Activated CD4-positive, alpha-beta T cell treated with anti-CD3 and anti-CD28 coated beads for 24 hours (primary cell): ENCODE results near the gene PPP6R2.
A peak's percentile ranks its signal among the peaks of the same experiment; 100 is the strongest.
"Not testable (repeated sequence)": the region's sequence is repeated elsewhere in the genome, so short reads cannot be mapped to it uniquely, and the experiment has no call there.

Experiments
- DNase-seq, 2 donors: peaks; one replicate each; pipeline ENCODE4 v3.0.0-alpha.2; 2020; ENCODE audit warnings: low read depth in 2 of 2

The PPP6R2 gene

DNA sequence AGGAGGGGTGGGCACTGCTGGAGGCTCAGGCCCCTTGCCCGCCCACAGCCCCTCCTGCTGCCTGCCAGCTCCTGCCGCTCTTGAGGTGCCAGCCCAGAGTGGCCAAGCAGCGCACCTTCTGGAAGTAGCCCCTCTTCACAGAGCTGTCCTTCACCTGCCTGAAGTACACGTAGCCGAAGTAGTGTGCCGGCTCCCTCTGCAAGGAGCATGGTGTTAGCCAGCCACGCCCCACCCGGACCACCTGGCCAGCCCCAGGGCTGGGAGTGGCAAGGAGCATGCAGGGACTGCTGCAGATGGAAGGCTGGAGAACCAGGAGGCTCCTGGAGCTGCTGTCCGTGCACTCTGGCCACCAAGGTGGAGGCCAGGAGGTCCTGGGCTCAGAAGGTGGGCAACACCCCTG is 25.9 kb upstream of the PPP6R2 start:
- no peak for DNase-seq

DNA sequence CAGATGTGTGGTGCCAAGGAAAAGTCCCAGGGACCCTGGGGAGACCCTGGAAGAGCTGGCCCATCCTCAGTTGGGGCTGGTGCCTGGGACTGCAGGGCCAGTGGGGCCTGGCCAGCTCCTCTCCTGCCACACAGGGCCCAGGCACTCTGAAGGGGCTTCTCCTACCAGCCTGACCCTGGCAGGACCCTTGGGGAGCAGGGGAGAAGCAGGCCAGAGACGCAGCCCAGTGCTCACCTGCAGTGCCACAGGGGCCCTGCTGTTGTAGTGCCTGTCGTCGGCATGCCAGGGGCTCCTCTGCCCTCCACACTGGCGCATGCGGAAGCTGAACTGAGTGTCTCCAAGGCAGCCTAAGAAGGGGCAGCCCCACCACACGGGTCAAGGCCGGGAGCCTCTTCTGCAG is 25.5 kb upstream of the PPP6R2 start:
- DNase-seq, result no peak

DNA sequence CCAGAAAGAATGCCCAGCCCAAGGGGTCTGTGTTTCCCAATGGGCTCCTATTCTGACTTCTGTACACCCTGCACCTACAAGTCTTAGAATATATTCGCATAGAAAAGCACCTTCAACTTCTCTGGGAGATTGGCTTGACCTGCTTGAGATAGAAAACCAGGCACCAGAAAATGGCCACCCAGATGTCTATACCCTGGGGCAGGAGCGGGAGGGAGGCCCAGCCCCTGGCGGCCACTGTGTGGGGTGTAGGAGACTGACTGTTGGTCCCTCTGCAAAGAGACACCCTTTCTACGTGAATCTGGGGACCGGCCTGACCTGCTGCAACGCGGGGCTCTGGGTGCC is 24.8 kb upstream of the PPP6R2 start:
- no peak for DNase-seq

DNA sequence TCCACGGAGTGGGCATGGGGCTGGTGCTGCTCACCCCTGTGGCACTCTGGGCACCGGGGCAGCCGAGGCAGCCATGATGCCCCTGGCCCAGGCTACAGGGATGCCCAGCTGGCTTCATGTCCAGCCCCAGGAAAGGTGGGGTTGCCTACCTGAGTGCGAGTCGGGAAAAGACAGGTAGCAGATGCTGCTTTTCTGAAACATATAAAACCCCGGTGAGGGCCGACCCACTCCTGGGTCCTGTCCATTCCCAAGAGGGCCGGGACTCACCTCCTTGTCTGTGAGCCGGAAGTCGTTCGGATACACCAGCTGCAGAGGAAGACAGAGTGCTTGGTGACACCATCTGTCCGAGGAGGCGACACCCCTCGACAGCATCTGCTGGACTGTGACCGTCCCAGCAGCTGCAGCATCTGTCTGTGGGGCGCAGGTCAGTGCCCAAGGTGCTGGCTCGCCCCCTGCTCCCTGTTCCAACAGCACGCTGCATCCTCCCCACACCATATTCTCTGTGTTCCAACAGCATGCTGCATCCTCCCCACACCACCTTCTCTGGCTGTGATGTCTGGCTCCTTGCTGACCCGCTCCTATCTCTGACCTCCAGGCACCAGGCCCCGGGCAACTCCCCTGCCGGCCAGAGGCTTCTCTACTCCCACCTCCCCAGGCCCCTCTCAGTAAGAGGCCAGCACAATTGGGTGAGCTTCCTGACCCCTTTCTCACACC is 24.3 kb upstream of the PPP6R2 start:
- DNase-seq, result no peak

DNA sequence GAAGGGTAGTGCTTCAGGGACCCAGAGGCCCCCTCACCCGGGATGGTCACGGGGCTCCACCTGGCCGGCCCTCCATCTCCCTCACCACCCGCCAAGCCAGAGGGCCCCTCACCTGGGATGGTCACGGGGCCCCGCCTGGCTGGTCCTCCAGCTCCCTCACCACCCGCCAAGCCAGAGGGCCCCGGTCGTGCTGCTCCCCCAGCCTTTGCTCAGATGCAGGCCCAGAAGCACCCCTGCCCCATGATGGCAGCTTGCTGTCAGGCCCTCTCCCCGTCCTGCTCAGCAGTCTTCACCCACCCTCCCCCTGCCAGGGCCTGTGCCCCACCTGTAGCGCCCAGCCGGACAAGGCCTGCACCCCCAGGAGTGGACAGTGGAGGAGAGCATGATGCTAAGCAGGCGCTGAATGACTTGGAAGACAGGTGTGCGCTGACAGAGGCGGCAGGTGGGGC is 23.6 kb upstream of the PPP6R2 start:
- DNase-seq, result no peak

DNA sequence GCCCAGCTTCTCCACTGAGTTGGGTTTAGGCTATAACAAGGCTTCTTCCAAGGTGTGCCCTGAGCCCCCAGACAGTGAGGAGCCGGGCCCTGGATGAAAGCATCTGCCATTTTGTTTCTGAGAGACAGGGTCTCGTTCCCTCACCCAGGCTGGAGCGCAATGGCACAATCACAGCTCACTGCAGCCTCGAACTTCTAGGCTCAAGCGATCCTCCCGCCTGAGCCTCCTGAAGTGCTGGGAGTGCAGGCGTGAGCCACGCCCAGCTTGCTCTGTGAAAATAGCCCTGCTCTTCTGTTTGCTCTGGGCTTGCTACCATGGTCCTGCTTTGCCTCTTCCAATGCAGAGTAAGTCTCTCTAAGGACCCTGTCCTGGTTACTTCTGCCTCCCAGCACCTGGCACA is 23.0 kb upstream of the PPP6R2 start:
- no peak for DNase-seq

DNA sequence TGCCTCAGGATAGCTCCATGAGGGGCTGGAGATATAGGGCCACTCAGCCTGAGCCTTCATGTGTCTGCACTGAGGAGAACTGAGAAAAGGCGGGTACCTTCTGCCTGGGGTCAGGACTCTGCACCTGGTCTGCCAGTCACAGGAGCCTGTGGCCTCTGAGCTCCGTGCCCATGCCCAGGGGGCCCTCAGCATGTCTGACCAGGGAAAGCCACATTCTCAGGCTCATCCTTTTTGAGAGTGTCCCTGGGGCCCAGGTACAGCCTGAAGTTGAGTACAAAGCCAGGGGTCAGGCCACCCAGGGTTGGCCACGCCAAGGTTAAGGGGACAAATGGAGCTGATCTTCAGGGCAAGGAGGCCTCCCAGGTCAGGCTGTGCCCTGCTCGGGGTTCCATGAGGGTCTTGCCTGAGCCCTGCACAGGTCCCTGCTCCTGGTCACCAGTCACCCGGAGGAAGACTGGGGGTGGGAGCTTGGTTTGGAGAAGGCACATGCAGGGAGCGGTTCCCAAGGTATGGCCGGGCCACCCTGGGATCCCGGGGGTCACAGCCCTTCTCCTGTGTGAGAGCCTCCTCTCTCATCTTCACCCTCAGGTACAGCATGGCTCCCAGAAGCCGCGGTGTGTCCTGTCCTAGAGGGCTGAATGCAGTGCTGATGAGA is 22.3 kb upstream of the PPP6R2 start:
- no peak for DNase-seq

DNA sequence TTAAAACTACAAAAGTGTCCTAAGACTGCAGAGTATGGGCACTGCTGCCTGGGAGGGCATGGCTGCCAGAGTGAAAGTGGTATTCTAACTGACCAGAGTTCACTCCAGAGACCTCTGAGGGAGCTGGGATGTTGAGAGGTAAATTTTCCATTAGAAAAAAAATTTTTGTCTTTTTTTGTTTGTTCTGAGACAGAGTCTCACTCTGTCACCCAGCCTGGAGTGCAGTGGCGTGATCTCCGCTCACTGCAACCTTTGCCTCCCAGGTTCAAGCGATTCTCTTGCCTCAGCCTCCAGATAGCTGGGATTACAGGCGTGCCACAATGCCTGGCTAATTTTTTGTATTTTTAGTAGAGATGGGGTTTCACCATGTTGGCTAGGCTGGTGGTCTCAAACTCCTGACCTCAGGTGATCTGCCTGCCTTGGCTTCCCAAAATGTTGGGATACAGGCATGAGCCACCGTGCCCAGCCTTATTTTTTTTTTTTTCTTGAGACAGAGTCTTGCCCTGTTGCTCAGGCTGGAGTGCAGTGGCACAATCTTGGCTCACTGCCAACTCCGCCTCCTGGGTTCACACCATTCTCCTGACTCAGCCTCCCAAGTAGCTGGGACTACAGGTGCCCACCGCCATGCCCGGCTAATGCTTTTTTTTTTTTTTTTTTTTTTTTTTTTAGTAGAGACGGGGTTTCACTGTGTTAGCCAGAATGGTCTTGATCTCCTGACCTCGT is 20.6 kb upstream of the PPP6R2 start:
- DNase-seq, result not testable (repeated sequence)

DNA sequence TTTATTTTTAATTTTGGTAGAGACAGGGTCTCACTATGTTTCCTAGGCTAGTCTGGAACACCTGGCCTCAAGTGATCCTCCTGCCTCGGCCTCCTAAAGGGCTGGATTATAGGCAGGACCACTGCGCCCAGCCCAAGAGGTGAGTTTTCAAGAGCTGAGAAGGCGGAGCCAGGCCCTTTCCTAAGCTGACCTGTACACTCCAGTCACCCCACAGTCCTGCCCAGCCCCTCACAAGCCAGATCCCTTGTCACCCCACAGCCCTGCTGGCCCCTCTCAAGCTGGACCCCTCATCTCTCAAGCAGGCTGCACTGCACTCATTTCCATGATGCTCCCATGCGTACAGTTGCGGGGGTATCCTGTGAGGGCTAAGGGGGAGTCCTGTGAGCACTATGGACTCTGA is 19.2 kb upstream of the PPP6R2 start:
- DNase-seq, result no peak

DNA sequence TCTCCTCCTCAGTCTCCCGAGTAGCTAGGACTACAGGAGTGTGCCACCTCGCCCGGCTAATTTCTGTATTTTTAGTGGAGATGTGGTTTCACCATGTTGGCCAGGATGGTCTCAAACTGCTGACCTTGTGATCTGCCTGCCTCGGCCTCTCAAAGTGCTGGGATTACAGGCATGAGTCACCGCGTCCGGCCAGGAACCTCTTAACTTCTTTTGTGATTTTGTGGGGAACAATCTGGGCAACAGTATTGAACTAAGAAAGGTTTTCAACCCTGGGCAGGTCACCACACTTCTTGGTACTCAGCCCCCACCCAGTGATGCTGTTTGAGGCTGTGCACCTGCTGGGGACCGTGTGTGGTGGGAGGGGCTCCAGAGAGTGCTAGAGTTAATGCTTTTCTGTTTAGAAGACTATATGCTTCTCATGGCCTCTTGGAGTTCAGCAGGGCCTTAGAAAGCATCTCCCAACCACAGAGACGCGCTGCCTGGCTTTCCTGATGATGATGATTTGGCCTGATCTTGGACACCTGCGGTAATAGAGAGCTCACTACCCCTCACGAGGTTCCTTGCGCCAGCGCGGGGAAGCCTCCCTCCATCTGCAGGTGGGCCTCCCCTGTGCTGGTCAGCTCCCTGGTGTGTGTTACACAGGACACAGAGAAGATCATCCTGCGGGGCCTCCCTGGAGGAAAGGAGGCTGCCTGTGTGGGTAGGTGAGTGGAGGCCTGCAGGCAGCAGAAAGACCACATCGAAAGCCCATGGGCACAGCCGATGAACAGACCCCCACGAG is 17.5 kb upstream of the PPP6R2 start:
- no peak for DNase-seq

DNA sequence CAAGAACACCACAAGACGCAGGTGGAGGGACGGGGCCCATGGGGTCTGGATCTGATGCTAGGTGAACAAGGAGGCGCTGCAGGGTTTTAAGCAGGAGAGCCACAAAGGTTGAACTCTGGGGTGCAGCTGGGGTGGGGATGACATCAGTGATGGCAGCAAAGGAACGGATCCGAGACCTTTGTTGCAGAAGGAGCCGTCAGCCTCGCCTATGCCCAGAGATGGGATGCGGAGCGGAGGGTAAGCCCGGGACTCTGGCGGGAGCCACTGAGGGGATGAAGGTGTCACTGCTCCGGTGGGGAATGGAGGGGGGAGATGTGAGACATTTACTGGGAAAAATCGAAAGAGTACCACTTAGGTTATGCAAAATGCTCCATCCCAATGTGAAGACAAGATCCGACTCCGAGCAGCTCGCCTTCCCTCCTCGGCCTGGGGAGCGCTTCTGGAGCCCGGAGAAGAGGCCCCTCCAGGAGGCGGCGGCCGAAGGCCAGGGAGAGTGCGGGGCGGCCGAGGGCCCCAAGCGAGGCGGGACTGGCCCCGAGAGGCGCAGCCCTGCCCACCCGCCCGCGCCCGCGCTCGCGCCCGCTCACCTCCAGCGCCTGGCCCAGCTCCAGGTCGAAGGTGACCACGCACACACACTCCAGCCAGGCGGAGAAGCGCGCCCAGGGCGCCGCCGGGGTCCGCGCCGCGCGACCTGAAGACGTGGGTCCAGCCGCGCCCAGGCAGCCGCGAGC is 16.7 kb upstream of the PPP6R2 start:
- no peak for DNase-seq

DNA sequence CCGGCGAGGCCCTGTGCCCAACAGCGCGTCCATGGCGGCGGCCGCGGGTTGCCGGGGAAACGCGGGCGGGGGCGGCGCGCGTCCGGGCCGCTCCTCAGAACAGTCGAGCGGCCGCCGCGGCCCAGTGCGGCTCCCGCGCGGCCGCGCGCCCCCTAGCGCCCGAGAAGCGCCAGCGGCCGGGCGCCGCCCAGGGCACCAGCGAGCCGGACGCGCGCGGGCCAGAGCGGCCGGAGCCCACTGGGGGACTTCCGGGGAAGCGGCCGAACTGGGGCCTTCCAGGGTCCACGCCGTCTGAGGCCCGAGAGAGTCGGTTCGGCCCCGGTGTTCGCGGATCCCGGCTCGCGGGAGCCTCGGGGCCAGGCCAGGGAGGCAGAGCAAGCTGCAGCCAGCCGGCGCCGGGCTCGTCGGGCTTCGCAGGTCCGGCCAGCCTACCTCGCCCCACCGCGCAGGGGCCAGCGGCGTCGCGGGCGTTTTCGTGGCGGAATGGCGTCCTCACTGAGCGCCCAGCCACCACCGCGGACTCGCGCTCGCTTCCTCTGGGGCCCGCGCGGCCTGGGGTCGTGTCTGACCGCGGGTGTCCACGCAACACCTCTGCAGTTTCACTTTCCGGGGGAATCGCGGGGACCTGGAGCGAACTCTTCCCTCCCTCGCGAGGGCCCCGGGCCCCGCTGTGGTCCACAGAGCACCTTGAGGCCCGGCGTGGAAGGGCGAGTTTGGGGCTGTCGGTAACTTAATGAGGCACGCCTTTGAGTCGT is 16.0 kb upstream of the PPP6R2 start, which contains the start of gene DENND6B:
DENND6B (minus strand) TSS at position 57 of the 755 bp plus-strand sequence; CDS start at position 33, 24 bp downstream.
- peak; percentile 56 to 60 for DNase-seq

DNA sequence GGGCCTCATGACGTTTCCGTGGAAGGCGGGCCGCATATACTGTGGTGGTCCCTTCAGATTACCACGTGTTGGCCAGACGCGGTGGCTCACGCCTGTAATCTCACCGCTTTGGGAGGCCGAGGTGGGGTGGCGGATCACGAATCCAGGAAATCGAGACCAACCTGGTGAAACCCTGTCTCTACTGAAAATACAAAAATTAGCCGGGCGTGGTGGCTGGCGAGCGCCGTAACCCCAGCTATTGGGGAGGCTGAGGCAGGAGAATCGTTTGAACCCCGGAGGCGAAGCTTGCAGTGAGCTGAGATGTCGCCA is 15.5 kb upstream of the PPP6R2 start:
- no peak for DNase-seq

DNA sequence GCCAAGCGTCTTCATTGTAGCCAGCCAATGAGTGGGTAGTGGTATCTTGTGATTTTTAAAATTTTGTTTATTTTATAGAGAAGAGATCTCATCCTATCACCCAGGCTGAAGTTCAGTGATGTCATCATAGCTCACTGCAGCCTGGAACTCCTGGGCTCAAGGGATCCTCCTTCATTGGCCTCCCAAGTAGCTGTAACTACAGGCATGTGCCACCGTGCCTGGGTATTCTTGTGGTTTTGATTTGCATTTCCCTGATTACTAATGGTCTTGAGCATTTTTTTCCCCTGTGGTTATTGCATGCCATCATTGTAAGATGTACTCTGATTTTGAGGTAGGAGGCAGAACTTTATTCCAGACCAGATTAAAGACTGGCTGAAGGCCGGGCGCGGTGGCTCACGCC is 13.9 kb upstream of the PPP6R2 start:
- no peak for DNase-seq

DNA sequence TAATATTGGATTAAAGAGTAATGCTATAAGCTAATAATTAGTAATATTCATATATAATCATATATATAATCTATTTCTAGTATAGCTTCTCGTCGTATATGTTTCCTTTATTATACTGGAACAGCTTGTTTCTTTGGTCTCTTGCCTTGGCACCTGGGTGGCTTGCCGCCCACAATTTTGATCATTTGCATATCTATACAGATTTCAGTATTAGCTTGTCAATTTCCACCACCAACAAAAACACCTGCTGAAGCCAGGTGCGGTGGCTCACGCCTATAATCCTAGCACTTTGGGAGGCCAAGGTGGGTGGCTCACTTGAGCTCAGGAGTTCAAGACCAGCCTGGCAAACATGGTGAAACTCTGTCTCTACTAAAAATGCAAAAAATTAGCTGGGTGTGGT is 8.7 kb upstream of the PPP6R2 start:
- not testable (repeated sequence) for DNase-seq

DNA sequence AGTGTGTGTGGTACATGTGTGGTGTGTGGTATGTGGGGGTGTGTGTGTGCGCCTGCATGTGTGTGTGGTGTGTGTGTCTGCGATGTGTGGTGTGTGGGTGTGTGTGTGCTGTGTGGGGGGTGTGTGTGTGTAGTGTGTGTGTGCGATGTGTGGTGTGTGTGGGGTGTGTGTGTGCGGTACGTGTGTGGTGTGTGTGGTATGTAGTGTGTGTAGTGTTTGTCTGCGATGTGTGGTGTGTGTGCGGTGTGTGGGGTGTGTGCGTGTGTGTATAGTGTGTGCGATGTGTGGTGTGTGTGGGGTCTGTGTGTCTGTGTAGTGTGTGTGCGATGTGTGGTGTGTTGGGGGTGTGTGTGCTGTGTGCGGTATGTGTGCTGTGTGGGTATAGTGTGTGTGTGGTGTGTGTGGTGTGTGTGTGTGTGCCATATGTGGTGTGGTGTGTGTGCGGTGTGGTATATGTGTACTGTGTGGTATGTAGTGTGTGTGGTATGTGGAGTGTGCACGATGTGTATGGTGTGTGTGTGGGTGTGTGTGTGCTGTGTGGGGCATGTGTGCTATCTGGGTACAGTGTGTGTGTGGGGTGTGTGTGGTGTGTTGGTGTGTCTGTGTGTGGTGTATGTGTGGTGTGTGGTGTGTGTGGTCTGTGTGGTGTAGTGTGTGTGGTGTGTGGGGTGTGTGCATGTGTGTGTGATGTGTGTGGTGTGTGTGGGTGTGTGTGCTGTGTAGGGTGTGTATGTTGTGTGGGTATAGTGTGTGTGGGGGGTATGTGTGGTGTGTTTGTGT is 5.7 kb upstream of the PPP6R2 start:
- DNase-seq, result no peak

DNA sequence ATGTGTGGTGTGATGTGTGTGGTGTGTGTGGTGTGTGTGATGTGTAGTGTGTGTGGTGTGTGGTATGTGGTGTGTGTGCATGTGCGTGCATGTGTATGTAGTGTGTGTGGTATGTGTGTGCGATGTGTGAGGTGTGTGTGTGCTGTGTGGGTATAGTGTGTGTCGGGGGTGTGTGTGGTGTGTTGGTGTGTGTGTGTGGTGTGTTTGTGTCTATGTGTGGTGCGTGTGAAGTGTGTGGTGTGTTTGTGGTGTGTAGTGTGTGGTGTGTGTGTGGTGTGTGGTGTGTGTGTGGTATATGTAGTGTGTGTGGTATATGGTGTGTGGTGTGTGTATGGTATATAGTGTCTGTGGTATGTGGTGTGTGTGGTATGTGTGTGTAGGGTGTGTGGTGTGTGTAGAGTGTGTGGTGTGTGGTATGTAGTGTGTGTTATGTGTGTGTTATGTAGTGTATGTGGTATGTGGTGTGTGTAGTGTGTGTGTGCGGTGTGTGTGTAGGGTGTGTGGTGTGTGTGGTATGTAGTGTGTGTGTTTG is 5.0 kb upstream of the PPP6R2 start:
- no peak for DNase-seq

DNA sequence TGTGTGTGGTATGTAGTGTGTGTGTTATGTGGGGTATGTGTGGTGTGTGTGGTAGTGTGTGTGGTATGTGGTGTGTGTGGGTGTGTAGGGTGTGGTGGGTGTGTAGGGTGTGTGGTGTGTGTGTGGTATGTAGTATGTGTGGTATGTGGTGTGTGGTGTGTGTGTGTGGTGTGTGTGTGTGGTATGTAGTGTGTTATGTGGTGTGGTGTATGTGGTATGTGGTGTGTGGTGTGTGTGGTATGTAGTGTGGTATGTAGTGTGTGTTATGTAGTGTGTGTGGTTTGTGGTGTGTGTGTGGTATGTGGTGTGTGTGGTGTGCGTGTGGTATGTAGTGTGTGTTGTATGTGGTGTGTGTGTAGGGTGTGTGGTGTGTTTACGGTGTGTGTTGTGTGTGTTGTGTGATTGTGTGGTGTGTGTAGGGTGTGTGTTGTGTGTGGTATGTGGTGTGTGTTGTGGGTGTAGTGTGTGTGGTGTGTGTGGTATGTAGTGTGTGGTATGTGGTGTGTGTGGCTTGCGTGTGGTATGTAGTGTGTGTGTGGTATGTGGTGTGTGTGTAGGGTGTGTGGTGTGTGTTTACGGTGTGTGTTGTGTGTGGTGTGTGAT is 4.2 kb upstream of the PPP6R2 start:
- no peak for DNase-seq
